Caco-2 (cell line): ENCODE results near the gene PHF12. TPM values are rescaled to one million over a fixed set of nuclear protein-coding genes. Genes with fewer than 3 reads are reported as not detected.

Source experiments
- Bru-seq: library from RNA; stranded (reverse); fragments of 400-500 nt; gene quantifications from one replicate; lab custom pipeline; 2021; lab: Mats Ljungman, UMichigan
- BruChase-seq, 2 experiments: library from RNA; stranded (reverse); fragments of 400-500 nt; gene quantifications; one replicate each; lab custom pipeline; 2021; lab: Mats Ljungman, UMichigan
- BruUV-seq: library from RNA; stranded (reverse); fragments of 400-500 nt; replicated peaks from 2 replicates; lab custom pipeline; 2021; lab: Mats Ljungman, UMichigan
- CTCF ChIA-PET: fragments of 300-600 bp; sonication (Branson Sonifier 250); formaldehyde crosslinking; loops from one replicate; lab custom pipeline; 2022; ENCODE audit warnings: antibody characterized with exemption; lab: Charles Lee
- POLR2A ChIA-PET: fragments of 300-600 bp; sonication (Branson Sonifier 250); formaldehyde crosslinking; loops from one replicate; lab custom pipeline; 2022; ENCODE audit warnings: antibody characterized with exemption; lab: Charles Lee
- DNase-seq, 2 experiments: peaks; one replicate each; pipeline versions ENCODE4 v3.0.0 to v3.0.0-alpha.2; 2020 to 2022
- H3K27me3 ChIP-seq: replicated peaks from 2 replicates; pipeline ENCODE4 v1.6.0; 2011; ENCODE audit warnings: low read length; ENCODE audit not compliant: control insufficient read depth, insufficient read depth
- H3K36me3 ChIP-seq: 2 replicates; pipeline ENCODE4 v1.5.1; 2011; ENCODE audit warnings: low read length; ENCODE audit not compliant: control insufficient read depth, insufficient read depth
- H3K4me1 ChIP-seq: fragments of 250-450 bp; sonication (Bioruptor Pico); 2 replicates; pipeline ENCODE4 v1.5.1; 2020; ENCODE audit warnings: mild to moderate bottlenecking
- H3K4me3 ChIP-seq: 2 replicates; pipeline ENCODE4 v1.5.1; 2011; ENCODE audit warnings: low read depth, mild to moderate bottlenecking, control low read depth, low read length
- H3K9me3 ChIP-seq: fragments of 250-450 bp; sonication (Bioruptor Pico); 2 replicates; pipeline ENCODE4 v1.5.1; 2020; ENCODE audit warnings: mild to moderate bottlenecking, moderate library complexity
- H3K27ac Mint-ChIP-seq: one replicate; pipeline ENCODE4 v1.8.0; 2022; ENCODE audit warnings: mixed read lengths; ENCODE audit not compliant: unreplicated experiment
- H3K27me3 Mint-ChIP-seq: one replicate; pipeline ENCODE4 v1.8.0; 2022; ENCODE audit warnings: mixed read lengths; ENCODE audit not compliant: insufficient read depth, unreplicated experiment
- H3K36me3 Mint-ChIP-seq: one replicate; pipeline ENCODE4 v1.8.0; 2022; ENCODE audit warnings: mild to moderate bottlenecking, mixed read lengths; ENCODE audit not compliant: insufficient read depth, unreplicated experiment
- H3K4me1 Mint-ChIP-seq: one replicate; pipeline ENCODE4 v1.8.0; 2022; ENCODE audit warnings: low read depth, mixed read lengths; ENCODE audit not compliant: unreplicated experiment
- H3K4me3 Mint-ChIP-seq: one replicate; pipeline ENCODE4 v1.8.0; 2022; ENCODE audit warnings: mild to moderate bottlenecking, moderate library complexity, mixed read lengths; ENCODE audit not compliant: unreplicated experiment
- H3K9me3 Mint-ChIP-seq: one replicate; pipeline ENCODE4 v1.8.0; 2022; ENCODE audit warnings: mixed read lengths; ENCODE audit not compliant: unreplicated experiment
- intact Hi-C: fragments of 100-400 bp; cut with micrococcal nuclease; formaldehyde crosslinking; loops from one replicate; pipeline ENCODE4 v1.10.0; 2022; ENCODE audit not compliant: unreplicated experiment
- long read RNA-seq: library from polyadenylated mRNA; stranded (forward); transcript quantifications from one replicate; pipeline ENCODE4 v2.0.0, GENCODE V29; 2022
- total RNA-seq: library from RNA; stranded (reverse); gene quantifications from 2 replicates; pipeline ENCODE4 v1.2.3, GENCODE V29; 2022
- TF ChIP-seq, protein P1 (sequence below), 2 experiments: fragments of 200-600 bp in 1 of 2; IDR thresholded peaks; 1 replicate in 1 of 2; 2 replicates in 1 of 2; pipeline versions ENCODE4 v1.5.1 to v1.8.0; 2011 to 2022; ENCODE audit warnings: antibody characterized with exemption in 1 of 2, control low read depth in 1 of 2, inconsistent platforms in 1 of 2, low read depth in 1 of 2, low read length in 1 of 2, mild to moderate bottlenecking in 1 of 2, moderate library complexity in 1 of 2; ENCODE audit not compliant: insufficient read depth in 1 of 2, severe bottlenecking in 1 of 2, unreplicated experiment in 1 of 2

The PHF12 gene
- total RNA-seq (49.9 and 56.5 TPM in 2 replicates), Bru-seq, nascent RNA (percentile 81 among the genes with signal in this experiment), BruChase-seq, experiment 1, labeled RNA remaining after a 2-hour chase (percentile 81 among the genes with signal in this experiment), BruChase-seq, experiment 2, labeled RNA remaining after a 6-hour chase (percentile 78 among the genes with signal in this experiment)
- long read RNA-seq, full-length matches to known transcripts = 3 of 29 reads
- long read RNA-seq, partial matches to known transcripts = 20 of 29 reads
- long read RNA-seq, other reads (novel, unspliced or antisense) = 6 of 29 reads

GRCh38 chr17:28951428-28951990, at the start of gene PHF12:
Gene PHF12 (minus strand): TSS chr17:28951518. CDS start chr17:28950960, 558 bp downstream.
- Mint-ChIP-seq H3K9me3 (no peaks in the 10 kb centered on the region), H3K4me3 (no peak within 1 kb of the TSS), H3K36me3 (peaks cover 22% of the 10 kb centered on the region), H3K27ac (peak within 1 kb of the TSS; percentile 96), H3K4me1 (no peaks in the 10 kb centered on the region), H3K27me3 (no peaks in the 10 kb centered on the region)
- ChIA-PET CTCF (interaction anchor here (0.7 to 1.6 kb wide), 18 partner anchors 12 to 339 kb away, joined by 3 to 21 read pairs (median 5); partner anchors contain the start of genes DHRS13, MYO18A, RPL23A and TLCD1), POLR2A (interaction anchor here (0.6 to 1.6 kb wide), 20 partner anchors 14 to 616 kb away, joined by 3 to 11 read pairs (median 4); partner anchors contain the start of genes BLTP2, DHRS13, FAM222B and FLOT2)
- H3K27me3 ChIP-seq = no peaks in the 10 kb centered on the region
- BruUV-seq = no TSS peak
- intact Hi-C loops = loop anchor here (5.0 kb wide), 2 partner anchors 206 to 209 kb away; partner anchors contain the start of gene TRAF4
- peak; percentile 99 to 100 for DNase-seq
- H3K4me1 ChIP-seq = peaks cover 10% of the 10 kb centered on the region
- H3K4me3 ChIP-seq = peak within 1 kb of the TSS; percentile 88
- H3K9me3 ChIP-seq = no peaks in the 10 kb centered on the region
- no peaks in the 10 kb centered on the region for H3K36me3 ChIP-seq
- TF ChIP-seq, protein P1, sequence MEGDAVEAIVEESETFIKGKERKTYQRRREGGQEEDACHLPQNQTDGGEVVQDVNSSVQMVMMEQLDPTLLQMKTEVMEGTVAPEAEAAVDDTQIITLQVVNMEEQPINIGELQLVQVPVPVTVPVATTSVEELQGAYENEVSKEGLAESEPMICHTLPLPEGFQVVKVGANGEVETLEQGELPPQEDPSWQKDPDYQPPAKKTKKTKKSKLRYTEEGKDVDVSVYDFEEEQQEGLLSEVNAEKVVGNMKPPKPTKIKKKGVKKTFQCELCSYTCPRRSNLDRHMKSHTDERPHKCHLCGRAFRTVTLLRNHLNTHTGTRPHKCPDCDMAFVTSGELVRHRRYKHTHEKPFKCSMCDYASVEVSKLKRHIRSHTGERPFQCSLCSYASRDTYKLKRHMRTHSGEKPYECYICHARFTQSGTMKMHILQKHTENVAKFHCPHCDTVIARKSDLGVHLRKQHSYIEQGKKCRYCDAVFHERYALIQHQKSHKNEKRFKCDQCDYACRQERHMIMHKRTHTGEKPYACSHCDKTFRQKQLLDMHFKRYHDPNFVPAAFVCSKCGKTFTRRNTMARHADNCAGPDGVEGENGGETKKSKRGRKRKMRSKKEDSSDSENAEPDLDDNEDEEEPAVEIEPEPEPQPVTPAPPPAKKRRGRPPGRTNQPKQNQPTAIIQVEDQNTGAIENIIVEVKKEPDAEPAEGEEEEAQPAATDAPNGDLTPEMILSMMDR (IDR thresholded peaks at IDR 0.05; ENCODE audit: insufficient read depth in 1 of 2, low read depth in 1 of 2, low read length in 1 of 2, severe bottlenecking in 1 of 2, unreplicated experiment in 1 of 2) = no peak

- BruUV-seq = no TSS peak
- intact Hi-C loops = no loop called here
- Mint-ChIP-seq H3K9me3 (no peaks in the 10 kb centered on the region), H3K27ac (no peak overlapping the region), H3K36me3 (no peaks in the 10 kb centered on the region), H3K4me1 (no peaks in the 10 kb centered on the region), H3K4me3 (no peak overlapping the region), H3K27me3 (peaks cover 25% of the 10 kb centered on the region)
- no peaks in the 10 kb centered on the region; the same call in 1 of the 2 replicates for H3K27me3 ChIP-seq
- H3K36me3 ChIP-seq = no peaks in the 10 kb centered on the region
- ChIA-PET CTCF (interaction anchor here (0.5 kb wide), 1 partner anchor 9 kb away, joined by 3 read pairs; no protein-coding TSS in a partner anchor), POLR2A (no interaction called here)
- H3K4me3 ChIP-seq = no peak overlapping the region
- TF ChIP-seq, protein P1 (IDR thresholded peaks at IDR 0.05; ENCODE audit: insufficient read depth in 1 of 2, low read depth in 1 of 2, low read length in 1 of 2, severe bottlenecking in 1 of 2, unreplicated experiment in 1 of 2) = no peak
- H3K9me3 ChIP-seq = no peaks in the 10 kb centered on the region
- H3K4me1 ChIP-seq = peaks cover under 1% of the 10 kb centered on the region; the same call in 1 of the 2 replicates
- DNase-seq = no peak
Observed at GRCh38 chr17:29000973-29001372, 49.7 kb upstream of the PHF12 start.

- no peaks in the 10 kb centered on the region for H3K4me1 ChIP-seq
- Mint-ChIP-seq H3K36me3 (no peaks in the 10 kb centered on the region), H3K4me3 (no peak overlapping the region), H3K27me3 (peaks cover 21% of the 10 kb centered on the region), H3K9me3 (no peaks in the 10 kb centered on the region), H3K4me1 (no peaks in the 10 kb centered on the region), H3K27ac (no peak overlapping the region)
- no peaks in the 10 kb centered on the region; the same call in 1 of the 2 replicates for H3K27me3 ChIP-seq
- no peaks in the 10 kb centered on the region for H3K36me3 ChIP-seq
- CTCF ChIA-PET = interaction anchor here (1.1 kb wide), 1 partner anchor 34 kb away, joined by 4 read pairs; no protein-coding TSS in a partner anchor
- no peak for DNase-seq
- TF ChIP-seq, protein P1 (IDR thresholded peaks at IDR 0.05; ENCODE audit: insufficient read depth in 1 of 2, low read depth in 1 of 2, low read length in 1 of 2, severe bottlenecking in 1 of 2, unreplicated experiment in 1 of 2) = no peak
- POLR2A ChIA-PET = no interaction called here
- no peaks in the 10 kb centered on the region for H3K9me3 ChIP-seq
- H3K4me3 ChIP-seq = no peak overlapping the region
- BruUV-seq = no TSS peak
- intact Hi-C loops = no loop called here
Observed at GRCh38 chr17:28999206-28999605, 47.9 kb upstream of the PHF12 start.
